CD1c-positive myeloid dendritic cell (primary cell): ENCODE measurements around the gene TASP1.
"Not testable (repeated sequence)": the region's sequence is repeated elsewhere in the genome, so short reads cannot be mapped to it uniquely, and the experiment has no call there.

Experiments used
- DNase-seq: peaks from one replicate; pipeline ENCODE4 v3.0.0-alpha.2; 2016; ENCODE audit errors: extremely low spot score

Gene TASP1

GRCh38 chr20:13493143-13493542 is 145.6 kb downstream of the TASP1 start:
- DNase-seq: no peak

- peak; percentile 15 for DNase-seq
These were observed 146.7 kb downstream of the TASP1 start for GRCh38 chr20:13492001-13492481.

GRCh38 chr20:13487202-13487601 is 151.5 kb downstream of the TASP1 start:
- DNase-seq: no peak

- no peak for DNase-seq
These were observed 152.0 kb downstream of the TASP1 start for GRCh38 chr20:13486694-13487093.

DNA sequence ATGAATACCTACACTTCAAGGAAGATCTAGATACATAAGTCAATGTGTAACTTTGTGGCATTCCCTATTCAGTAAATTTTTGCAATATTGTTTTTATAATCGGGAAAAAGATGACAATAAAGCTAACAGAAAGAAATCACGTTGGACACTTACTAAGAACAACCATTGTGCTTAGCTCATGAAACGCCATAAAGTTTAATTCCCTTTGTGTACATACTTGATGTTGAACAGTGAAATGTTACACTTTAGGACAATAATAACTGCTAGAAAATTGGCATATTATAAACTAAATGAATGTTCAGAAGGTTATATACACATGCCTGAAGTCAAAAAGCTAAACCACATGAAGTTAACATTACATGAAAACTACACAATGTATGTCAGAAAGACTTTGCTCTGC is 153.2 kb downstream of the TASP1 start:
- DNase-seq: no peak

GRCh38 chr20:13485019-13485418 is 153.7 kb downstream of the TASP1 start:
- not testable (repeated sequence) for DNase-seq

- DNase-seq: not testable (repeated sequence)
These were observed 155.3 kb downstream of the TASP1 start for GRCh38 chr20:13483472-13483871.

GRCh38 chr20:13478366-13478765 is 160.4 kb downstream of the TASP1 start:
- DNase-seq: no peak

GRCh38 chr20:13474467-13474866 is 164.3 kb downstream of the TASP1 start:
- no peak for DNase-seq

DNA sequence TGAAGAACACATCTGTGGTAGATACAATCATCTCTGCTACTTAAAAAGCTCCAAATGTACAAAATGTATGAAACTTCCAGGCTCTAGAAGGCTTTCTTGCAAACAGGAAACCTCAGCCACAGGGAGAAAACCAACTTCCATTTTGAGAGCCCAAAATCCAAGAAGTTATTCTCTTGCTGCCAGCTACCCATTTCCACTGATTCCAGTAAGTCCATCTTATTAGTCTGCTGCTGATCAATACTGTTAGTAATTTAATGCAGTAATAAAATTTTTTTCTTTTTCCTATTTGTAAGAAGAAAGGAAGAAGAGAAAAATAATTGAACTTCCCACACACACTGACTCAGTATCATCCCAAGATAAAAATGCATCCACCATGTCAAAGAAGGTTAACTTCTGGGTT is 169.5 kb downstream of the TASP1 start:
- no peak for DNase-seq

- no peak for DNase-seq
These were observed 170.6 kb downstream of the TASP1 start for GRCh38 chr20:13468166-13468565.

DNA sequence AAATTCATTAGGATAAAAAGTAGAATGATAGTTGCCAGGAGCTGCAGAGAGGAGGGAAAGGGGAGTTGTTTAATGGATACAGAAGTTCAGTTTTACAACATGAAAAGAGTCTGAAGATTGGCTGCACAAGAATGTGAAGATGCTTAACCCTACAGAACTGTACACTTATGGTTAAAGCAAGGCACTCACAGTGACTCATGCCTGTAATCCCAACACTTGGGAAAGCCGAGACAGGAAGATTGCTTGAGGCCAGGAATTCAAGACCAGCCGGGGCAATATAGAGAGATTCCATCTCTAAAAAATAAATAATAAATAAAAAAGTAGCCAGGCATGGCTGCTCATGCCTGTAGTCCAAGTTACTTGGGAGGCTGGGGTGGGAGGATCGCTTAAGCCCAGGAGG is 174.0 kb downstream of the TASP1 start:
- no peak for DNase-seq

GRCh38 chr20:13461849-13462458 is 176.8 kb downstream of the TASP1 start:
- no peak for DNase-seq

DNA sequence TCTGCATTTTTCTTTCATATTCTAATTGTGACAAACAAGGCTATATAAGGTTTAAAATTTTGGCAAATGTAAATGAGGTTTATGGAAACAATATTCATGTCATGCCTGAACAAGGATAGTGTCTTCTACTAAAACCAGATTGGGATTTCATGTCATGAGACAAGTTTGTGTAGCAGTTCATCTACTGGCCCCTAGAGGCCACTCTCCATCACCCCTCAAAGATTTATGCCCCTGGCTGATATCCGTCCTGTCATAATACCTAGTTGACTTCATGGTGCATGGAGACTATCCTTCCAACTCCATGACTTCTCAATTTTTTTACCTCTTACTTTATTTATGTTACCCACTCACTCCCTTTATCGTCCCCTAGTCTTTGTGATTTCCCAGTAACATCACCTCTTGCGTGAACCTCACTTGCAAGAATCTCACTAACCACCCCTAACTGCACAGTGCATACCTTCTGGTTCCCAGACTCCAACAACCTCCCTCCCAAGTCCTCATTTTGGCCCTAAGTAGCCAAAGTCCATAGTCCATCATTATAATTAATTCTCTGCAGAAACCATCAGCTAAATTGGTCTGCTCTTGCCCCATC is 179.8 kb downstream of the TASP1 start:
- peak; percentile 27 for DNase-seq

GRCh38 chr20:13457487-13457886 is 181.2 kb downstream of the TASP1 start:
- DNase-seq: no peak

DNA sequence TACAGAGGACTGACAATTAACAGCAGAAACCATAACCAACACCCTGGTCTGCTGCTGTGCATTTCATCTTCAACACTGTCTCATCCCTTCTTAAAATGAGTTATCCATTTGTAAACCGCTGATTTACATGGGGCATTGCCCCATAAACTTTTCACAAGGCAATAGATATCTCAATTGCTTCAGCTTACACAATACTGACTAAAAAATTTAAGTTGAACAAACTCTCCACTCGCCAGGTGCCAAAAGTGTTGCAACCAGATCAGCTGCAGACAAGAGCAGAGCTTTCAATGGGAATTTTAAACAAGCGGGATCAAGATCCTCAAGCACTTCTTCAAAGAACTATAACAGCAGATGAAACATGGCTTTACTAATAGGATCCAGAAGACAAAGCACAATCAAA is 183.0 kb downstream of the TASP1 start:
- no peak for DNase-seq

DNA sequence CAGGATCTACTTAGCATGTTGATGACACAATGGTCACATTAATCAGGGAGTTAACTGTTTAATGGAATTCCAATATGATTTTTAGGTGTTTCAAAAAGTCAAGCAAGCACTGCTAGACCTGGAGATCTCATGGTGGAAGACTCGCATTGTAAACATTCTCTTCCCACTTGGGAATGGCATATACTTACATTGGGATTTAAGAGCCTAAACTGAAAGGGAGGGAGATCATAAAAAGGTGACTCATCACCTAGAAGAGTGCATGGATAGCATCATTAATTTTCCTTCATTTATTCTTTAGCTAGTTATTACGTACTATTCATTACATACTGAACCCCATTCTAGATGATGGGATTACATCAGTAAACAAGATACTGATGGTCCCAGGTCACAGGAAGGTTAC is 185.4 kb downstream of the TASP1 start:
- no peak for DNase-seq

GRCh38 chr20:13452470-13453124 is 186.1 kb downstream of the TASP1 start:
- DNase-seq: no peak

GRCh38 chr20:13449868-13450434 is 188.8 kb downstream of the TASP1 start:
- no peak for DNase-seq

- no peak for DNase-seq
These were observed 191.1 kb downstream of the TASP1 start for GRCh38 chr20:13447385-13448180.

- DNase-seq: no peak
These were observed 195.0 kb downstream of the TASP1 start for GRCh38 chr20:13443690-13444089.

- DNase-seq: no peak
These were observed 195.7 kb downstream of the TASP1 start for GRCh38 chr20:13442986-13443385.
